GM18502 (cell line): ENCODE results near the gene STRADB.
"Not testable (repeated sequence)": the region's sequence is repeated elsewhere in the genome, so short reads cannot be mapped to it uniquely, and the experiment has no call there.

Experiments
- ATAC-seq: cut with Tn5 transposase; IDR thresholded peaks from one replicate; pipeline ENCODE4 v1.9.1; 2021; ENCODE audit warnings: mild to moderate bottlenecking; ENCODE audit not compliant: unreplicated experiment, poor library complexity

STRADB gene

GRCh38 chr2:201429835-201430234, 21.7 kb upstream of the STRADB start:
- ATAC-seq: not testable (repeated sequence)

GRCh38 chr2:201430322-201430721, 21.2 kb upstream of the STRADB start:
- ATAC-seq: not testable (repeated sequence)

- ATAC-seq: no peak
These were observed 20.7 kb upstream of the STRADB start for GRCh38 chr2:201430839-201431238.

GRCh38 chr2:201432038-201432620, 19.4 kb upstream of the STRADB start:
- ATAC-seq: no peak

GRCh38 chr2:201432621-201433393, 18.7 kb upstream of the STRADB start:
- ATAC-seq: no peak

GRCh38 chr2:201433394-201433995, 18.0 kb upstream of the STRADB start:
- ATAC-seq: no peak

- no peak for ATAC-seq
These were observed 15.4 kb upstream of the STRADB start for GRCh38 chr2:201436141-201436540.

- not testable (repeated sequence) for ATAC-seq
These were observed 12.1 kb upstream of the STRADB start for GRCh38 chr2:201439336-201439922.

GRCh38 chr2:201440182-201440581, 11.4 kb upstream of the STRADB start:
- ATAC-seq: no peak

- ATAC-seq: no peak
These were observed 10.1 kb upstream of the STRADB start for GRCh38 chr2:201441409-201441808.

GRCh38 chr2:201444746-201445465, 6.6 kb upstream of the STRADB start:
- ATAC-seq: no peak

GRCh38 chr2:201447086-201447485, 4.5 kb upstream of the STRADB start:
- ATAC-seq: no peak

- ATAC-seq: no peak
These were observed 3.5 kb upstream of the STRADB start for GRCh38 chr2:201448061-201448460.

GRCh38 chr2:201448701-201449100, 2.8 kb upstream of the STRADB start:
- no peak for ATAC-seq

- ATAC-seq: peak; percentile 26
These were observed 617 bp upstream of the STRADB start for GRCh38 chr2:201450954-201451291.

GRCh38 chr2:201452058-201452921, 750 bp downstream of the STRADB start:
- peak; percentile 30 for ATAC-seq

GRCh38 chr2:201452922-201453643, 1.5 kb downstream of the STRADB start:
- no peak for ATAC-seq

GRCh38 chr2:201458381-201458780, 6.8 kb downstream of the STRADB start:
- no peak for ATAC-seq

- ATAC-seq: no peak
These were observed 9.0 kb downstream of the STRADB start for GRCh38 chr2:201460532-201460931.
